ENCODE data around the gene B4GALNT3.

The B4GALNT3 gene

GRCh38 chr12:549476-550082, 89.8 kb downstream of the B4GALNT3 start:
- Mint-ChIP-seq H3K4me3 (no peak overlapping the region), H3K4me1 (peaks cover 42% of the 10 kb centered on the region), H3K9me3 (no peaks in the 10 kb centered on the region), H3K27ac (no peak overlapping the region), H3K36me3 (no peaks in the 10 kb centered on the region)
- DNase-seq (ENCODE audit: low spot score in 2 of 2) (no peak), ATAC-seq (no peak)

- no peak for ATAC-seq
- Mint-ChIP-seq H3K4me3 (no peak overlapping the region), H3K27ac (peak overlapping the region; percentile 11), H3K9me3 (no peaks in the 10 kb centered on the region), H3K36me3 (no peaks in the 10 kb centered on the region), H3K4me1 (peaks cover 41% of the 10 kb centered on the region)
- no peak for DNase-seq (ENCODE audit: low spot score in 2 of 2)
These were observed 90.9 kb downstream of the B4GALNT3 start for GRCh38 chr12:550473-551260.

- no peaks in the 10 kb centered on the region for H3K9me3 Mint-ChIP-seq
- no peaks in the 10 kb centered on the region for H3K36me3 Mint-ChIP-seq
- H3K27ac Mint-ChIP-seq, result peak overlapping the region; percentile 73
- H3K4me1 Mint-ChIP-seq, result peaks cover 35% of the 10 kb centered on the region
- ATAC-seq, result peak; percentile 12
- H3K4me3 Mint-ChIP-seq, result no peak overlapping the region
- DNase-seq (ENCODE audit: low spot score in 2 of 2), result no peak
These were observed 92.7 kb downstream of the B4GALNT3 start for GRCh38 chr12:552466-552865.

- Mint-ChIP-seq H3K4me1 (peaks cover 42% of the 10 kb centered on the region), H3K9me3 (no peaks in the 10 kb centered on the region), H3K36me3 (no peaks in the 10 kb centered on the region), H3K27ac (peak overlapping the region; percentile 89), H3K4me3 (peak overlapping the region; percentile 42)
- DNase-seq (ENCODE audit: low spot score in 2 of 2), result peak in 1 of 2 donors; percentile 74
- peak; percentile 56 for ATAC-seq
These were observed 93.7 kb downstream of the B4GALNT3 start for GRCh38 chr12:553216-554000.

- Mint-ChIP-seq H3K36me3 (no peaks in the 10 kb centered on the region), H3K4me1 (peaks cover 42% of the 10 kb centered on the region), H3K4me3 (peak overlapping the region; percentile 42), H3K27ac (peak overlapping the region; percentile 89), H3K9me3 (no peaks in the 10 kb centered on the region)
- DNase-seq (ENCODE audit: low spot score in 2 of 2), result no peak
- no peak for ATAC-seq
These were observed 94.2 kb downstream of the B4GALNT3 start for GRCh38 chr12:554001-554285.

GRCh38 chr12:556498-556897, 96.8 kb downstream of the B4GALNT3 start:
- no peak overlapping the region for H3K4me3 Mint-ChIP-seq

GRCh38 chr12:558580-558979, 98.8 kb downstream of the B4GALNT3 start:
- no peaks in the 10 kb centered on the region for H3K36me3 Mint-ChIP-seq
- no peak for DNase-seq (ENCODE audit: low spot score in 2 of 2)
- no peak overlapping the region for H3K4me3 Mint-ChIP-seq
- ATAC-seq, result no peak
- no peaks in the 10 kb centered on the region for H3K9me3 Mint-ChIP-seq
- H3K27ac Mint-ChIP-seq, result peak overlapping the region; percentile 35
- peaks cover 36% of the 10 kb centered on the region for H3K4me1 Mint-ChIP-seq

More at GRCh38 chr12:556498-556897, 96.8 kb downstream of the B4GALNT3 start:
- Mint-ChIP-seq H3K9me3 (no peaks in the 10 kb centered on the region), H3K27ac (no peak overlapping the region), H3K4me1 (peaks cover 38% of the 10 kb centered on the region), H3K36me3 (no peaks in the 10 kb centered on the region)
- ATAC-seq (no peak), DNase-seq (ENCODE audit: low spot score in 2 of 2) (no peak)

GRCh38 chr12:559208-559905, 99.6 kb downstream of the B4GALNT3 start:
- Mint-ChIP-seq H3K4me3 (no peak overlapping the region), H3K36me3 (no peaks in the 10 kb centered on the region), H3K27ac (peak overlapping the region; percentile 35), H3K9me3 (no peaks in the 10 kb centered on the region), H3K4me1 (peaks cover 37% of the 10 kb centered on the region)
- no peak for DNase-seq (ENCODE audit: low spot score in 2 of 2)
- no peak for ATAC-seq

GRCh38 chr12:559906-560455, 100.2 kb downstream of the B4GALNT3 start:
- Mint-ChIP-seq H3K36me3 (no peaks in the 10 kb centered on the region), H3K27ac (no peak overlapping the region), H3K9me3 (no peaks in the 10 kb centered on the region), H3K4me3 (no peak overlapping the region), H3K4me1 (peaks cover 43% of the 10 kb centered on the region)
- ATAC-seq (no peak), DNase-seq (ENCODE audit: low spot score in 2 of 2) (no peak)

GRCh38 chr12:560691-561390, 101.1 kb downstream of the B4GALNT3 start:
- no peaks in the 10 kb centered on the region for H3K36me3 Mint-ChIP-seq
- peak overlapping the region; percentile 88 for H3K27ac Mint-ChIP-seq
- no peak for DNase-seq (ENCODE audit: low spot score in 2 of 2)
- H3K9me3 Mint-ChIP-seq, result no peaks in the 10 kb centered on the region
- no peak for ATAC-seq
- H3K4me1 Mint-ChIP-seq, result peaks cover 52% of the 10 kb centered on the region
- H3K4me3 Mint-ChIP-seq, result no peak overlapping the region

GRCh38 chr12:561391-561705, 101.6 kb downstream of the B4GALNT3 start:
- H3K9me3 Mint-ChIP-seq, result no peaks in the 10 kb centered on the region
- H3K27ac Mint-ChIP-seq, result peak overlapping the region; percentile 88
- ATAC-seq, result no peak
- no peaks in the 10 kb centered on the region for H3K36me3 Mint-ChIP-seq
- H3K4me3 Mint-ChIP-seq, result no peak overlapping the region
- no peak for DNase-seq (ENCODE audit: low spot score in 2 of 2)
- H3K4me1 Mint-ChIP-seq, result peaks cover 57% of the 10 kb centered on the region

GRCh38 chr12:561908-562593, 102.3 kb downstream of the B4GALNT3 start:
- peaks cover 64% of the 10 kb centered on the region for H3K4me1 Mint-ChIP-seq
- no peak overlapping the region for H3K4me3 Mint-ChIP-seq
- H3K9me3 Mint-ChIP-seq, result no peaks in the 10 kb centered on the region
- H3K36me3 Mint-ChIP-seq, result no peaks in the 10 kb centered on the region
- DNase-seq (ENCODE audit: low spot score in 2 of 2) (no peak), ATAC-seq (no peak)
- peak overlapping the region; percentile 88 for H3K27ac Mint-ChIP-seq

- H3K9me3 Mint-ChIP-seq, result no peaks in the 10 kb centered on the region
- H3K4me3 Mint-ChIP-seq, result peak overlapping the region; percentile 60
- DNase-seq (ENCODE audit: low spot score in 2 of 2), result no peak
- H3K27ac Mint-ChIP-seq, result peak overlapping the region; percentile 88
- peaks cover 61% of the 10 kb centered on the region for H3K4me1 Mint-ChIP-seq
- no peak for ATAC-seq
- H3K36me3 Mint-ChIP-seq, result no peaks in the 10 kb centered on the region
These were observed 102.9 kb downstream of the B4GALNT3 start for GRCh38 chr12:562634-563033.

- H3K27ac Mint-ChIP-seq, result peak overlapping the region; percentile 88
- H3K9me3 Mint-ChIP-seq, result no peaks in the 10 kb centered on the region
- H3K4me3 Mint-ChIP-seq, result peak overlapping the region; percentile 60
- DNase-seq (ENCODE audit: low spot score in 2 of 2), result peak in 1 of 2 donors; percentile 69
- peak; percentile 83 for ATAC-seq
- H3K36me3 Mint-ChIP-seq, result no peaks in the 10 kb centered on the region
- peaks cover 58% of the 10 kb centered on the region for H3K4me1 Mint-ChIP-seq
These were observed 103.6 kb downstream of the B4GALNT3 start for GRCh38 chr12:563250-563781.
